ENCODE results near the gene TCF19. TPM values are rescaled to one million over a fixed set of nuclear protein-coding genes. Genes with fewer than 3 reads are reported as not detected.
"Not testable (repeated sequence)": the region's sequence is repeated elsewhere in the genome, so short reads cannot be mapped to it uniquely, and the experiment has no call there.

TCF19 gene
- total and polyA plus RNA-seq, 12 donors, result 1.6 to 7.3 (median 2.7) TPM

GRCh38 chr6:31162463-31163165 is 4.2 kb downstream of the TCF19 start:
- Histone ChIP-seq H3K9me3 (no peaks in the 10 kb centered on the region), H3K27ac (no peak overlapping the region), H3K27me3 (no peaks in the 10 kb centered on the region), H3K4me3 (no peak overlapping the region), H3K36me3 (peaks cover 0 to 19% (median 0%) of the 10 kb centered on the region in 9 donors), H3K4me1 (peaks cover under 1 to 26% (median 14%) of the 10 kb centered on the region in 9 donors)
- intact Hi-C loops (cut with DNase I), result no loop called here
- WGBS, 2 donors, result 85 to 86% methylated on average over 13 of the region's 13 CpGs
- DNase-seq, result no peak
- no peak for ATAC-seq
- no peak for TF ChIP-seq CTCF (IDR thresholded peaks at IDR 0.05)

- TF ChIP-seq CTCF (IDR thresholded peaks at IDR 0.05), result no peak
- Histone ChIP-seq H3K27ac (no peak overlapping the region), H3K27me3 (no peaks in the 10 kb centered on the region), H3K4me1 (peaks cover 0 to 21% (median 10%) of the 10 kb centered on the region in 9 donors), H3K36me3 (peaks cover 0 to 19% (median 0%) of the 10 kb centered on the region in 9 donors), H3K9me3 (no peaks in the 10 kb centered on the region), H3K4me3 (no peak overlapping the region)
- intact Hi-C loops (cut with DNase I), result no loop called here
- no peak for DNase-seq
- peak in 6 of 8 donors; percentile 17 to 78 (median 71) for ATAC-seq
Measured at GRCh38 chr6:31163922-31164321, 5.5 kb downstream of the TCF19 start.

GRCh38 chr6:31164475-31165063 is 6.2 kb downstream of the TCF19 start:
- DNase-seq; H3K27ac ChIP-seq; ATAC-seq; intact Hi-C loops (cut with DNase I); H3K27me3 ChIP-seq; H3K9me3 ChIP-seq; H3K4me3 ChIP-seq: not testable (repeated sequence)
- 95 to 97% methylated on average over 7 of the region's 9 CpGs for WGBS, 2 donors
- Histone ChIP-seq H3K36me3 (peaks cover 0 to 19% (median 0%) of the 10 kb centered on the region in 9 donors), H3K4me1 (peaks cover 0 to 14% (median 3%) of the 10 kb centered on the region in 9 donors)

- H3K27me3 ChIP-seq; H3K27ac ChIP-seq; H3K4me3 ChIP-seq; H3K4me1 ChIP-seq; intact Hi-C loops (cut with DNase I); H3K9me3 ChIP-seq; DNase-seq; ATAC-seq: not testable (repeated sequence)
- 78% methylated on average over 17 of the region's 17 CpGs for WGBS, 2 donors
- peaks cover 0 to 19% (median 0%) of the 10 kb centered on the region in 9 donors for H3K36me3 ChIP-seq
Measured at GRCh38 chr6:31165064-31165832, 6.9 kb downstream of the TCF19 start.

- 69 to 78% methylated on average over 5 of the region's 5 CpGs for WGBS, 2 donors
- Histone ChIP-seq H3K36me3 (peaks cover 0 to 19% (median 0%) of the 10 kb centered on the region in 9 donors), H3K27me3 (no peaks in the 10 kb centered on the region), H3K4me1 (peaks cover 0 to 4% (median 0%) of the 10 kb centered on the region in 9 donors), H3K27ac (no peak overlapping the region), H3K4me3 (no peak overlapping the region), H3K9me3 (no peaks in the 10 kb centered on the region)
- TF ChIP-seq CTCF (IDR thresholded peaks at IDR 0.05), result no peak
- intact Hi-C loops (cut with DNase I), result no loop called here
- ATAC-seq (no peak), DNase-seq (no peak)
Measured at GRCh38 chr6:31165986-31166385, 7.6 kb downstream of the TCF19 start.
